ENCODE results near the gene ARHGAP22. TPM values are rescaled to one million over a fixed set of nuclear protein-coding genes. Genes with fewer than 3 reads are reported as not detected.

The ARHGAP22 gene
- total RNA-seq, 1 donor from 2014 or later = 1.0 TPM

DNA sequence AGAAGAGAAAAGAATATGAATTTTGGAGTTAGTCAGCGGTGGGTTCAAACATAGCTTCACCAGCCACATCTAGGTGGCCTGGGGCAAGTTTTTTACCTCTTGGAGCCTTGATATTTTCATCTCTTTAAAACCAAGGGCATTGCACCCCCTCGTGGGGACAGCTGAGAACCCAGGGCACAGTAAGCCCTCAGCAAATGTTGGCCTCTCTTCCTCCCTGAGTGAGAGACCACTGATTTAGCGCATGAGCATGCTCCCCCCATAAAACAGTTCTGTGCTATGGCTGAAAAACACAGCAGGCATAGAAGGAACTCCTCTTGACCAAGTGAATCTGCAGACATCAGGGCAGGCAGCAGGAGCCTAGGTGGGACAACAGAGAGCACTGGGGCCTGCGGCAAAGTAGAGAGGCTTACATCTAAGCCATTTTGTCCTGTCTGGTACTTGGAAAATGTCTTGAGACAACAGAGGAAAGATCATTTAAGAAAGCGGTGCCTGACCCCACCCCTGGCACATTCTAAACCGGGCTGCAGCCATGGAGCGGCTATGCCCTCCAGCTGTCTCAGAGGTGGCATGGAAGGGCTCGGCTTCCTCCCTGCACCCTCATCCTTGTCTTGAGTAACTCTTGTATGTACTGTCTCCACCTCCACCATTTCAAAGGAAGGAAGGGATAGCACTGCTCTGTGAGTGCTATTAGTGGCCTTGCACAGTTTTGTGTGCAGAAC lies 94.7 kb downstream of the ARHGAP22 start:
- H3K4me3 ChIP-seq (ENCODE audit: low read length in 3 of 3) = no peak overlapping the region
- peaks cover 6 to 13% (median 7%) of the 10 kb centered on the region in 3 donors for H3K4me1 ChIP-seq (ENCODE audit: control insufficient read depth in 3 of 3, insufficient read depth in 3 of 3, low read length in 3 of 3)
- H3K27me3 ChIP-seq (ENCODE audit: control insufficient read depth in 3 of 3, insufficient read depth in 3 of 3, low read length in 3 of 3) = no peaks in the 10 kb centered on the region
- H3K27ac ChIP-seq (ENCODE audit: low read depth, low read length) = no peak overlapping the region
- peaks cover 0 to 2% (median 0%) of the 10 kb centered on the region in 3 donors for H3K9me3 ChIP-seq (ENCODE audit: control insufficient read depth in 3 of 3, low read length in 3 of 3)
- H3K9ac ChIP-seq (ENCODE audit: low read depth in 1 of 3, low read length in 3 of 3) = no peak overlapping the region
- no peaks in the 10 kb centered on the region for H3K36me3 ChIP-seq (ENCODE audit: control insufficient read depth in 3 of 3, insufficient read depth in 3 of 3, low read length in 3 of 3)

DNA sequence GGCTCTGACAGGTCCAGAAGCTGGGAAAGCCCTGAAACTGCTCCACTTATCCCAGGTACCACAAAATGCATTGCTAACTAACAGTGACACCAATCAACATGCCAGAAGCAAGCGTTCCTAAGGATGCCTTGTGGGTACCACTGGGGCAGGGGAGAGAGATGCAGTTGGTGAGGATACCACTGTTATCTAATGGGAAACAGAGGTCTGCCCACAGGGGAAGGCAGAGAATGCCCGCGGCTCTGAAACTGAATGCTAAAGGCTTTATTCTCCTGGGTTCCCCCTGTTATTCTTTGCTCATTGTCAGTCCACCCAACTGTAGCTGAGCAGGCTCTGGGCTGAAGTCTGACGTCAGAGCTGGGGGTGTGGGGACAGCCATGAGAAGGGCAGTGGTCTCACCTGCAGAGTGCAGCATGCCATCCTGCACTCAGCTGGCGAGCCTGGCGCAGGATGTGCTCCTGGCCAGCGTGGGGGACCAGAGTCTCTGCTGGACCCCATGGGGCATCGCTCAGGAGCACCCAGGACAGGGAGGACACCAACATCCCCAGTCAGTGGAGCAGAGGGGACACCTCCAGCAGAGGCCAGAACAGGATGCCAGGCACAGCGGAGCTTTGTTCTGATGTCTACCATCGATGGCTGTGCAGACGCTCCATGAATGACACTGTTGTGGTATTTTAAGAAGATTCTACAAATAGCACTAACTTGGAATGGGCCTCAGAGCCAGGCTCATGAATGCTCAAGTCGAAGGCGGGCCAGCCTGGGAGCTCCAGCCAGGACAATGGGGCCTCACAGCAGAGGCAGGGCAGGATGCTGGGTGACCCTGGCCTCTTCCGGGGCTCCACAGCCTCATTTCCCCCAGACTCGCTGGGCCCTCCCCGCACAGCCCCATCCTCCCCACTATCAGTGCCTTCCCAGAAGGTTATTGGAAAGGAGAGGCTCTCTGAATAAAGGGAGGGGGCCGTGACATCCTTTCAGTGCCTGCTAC lies 95.8 kb downstream of the ARHGAP22 start:
- Histone ChIP-seq H3K27me3 (ENCODE audit: control insufficient read depth in 3 of 3, insufficient read depth in 3 of 3, low read length in 3 of 3) (no peaks in the 10 kb centered on the region), H3K9ac (ENCODE audit: low read depth in 1 of 3, low read length in 3 of 3) (no peak overlapping the region), H3K27ac (ENCODE audit: low read depth, low read length) (no peak overlapping the region), H3K4me3 (ENCODE audit: low read length in 3 of 3) (no peak overlapping the region), H3K9me3 (ENCODE audit: control insufficient read depth in 3 of 3, low read length in 3 of 3) (no peaks in the 10 kb centered on the region), H3K4me1 (ENCODE audit: control insufficient read depth in 3 of 3, insufficient read depth in 3 of 3, low read length in 3 of 3) (peaks cover 6 to 13% (median 7%) of the 10 kb centered on the region in 3 donors), H3K36me3 (ENCODE audit: control insufficient read depth in 3 of 3, insufficient read depth in 3 of 3, low read length in 3 of 3) (no peaks in the 10 kb centered on the region)

DNA sequence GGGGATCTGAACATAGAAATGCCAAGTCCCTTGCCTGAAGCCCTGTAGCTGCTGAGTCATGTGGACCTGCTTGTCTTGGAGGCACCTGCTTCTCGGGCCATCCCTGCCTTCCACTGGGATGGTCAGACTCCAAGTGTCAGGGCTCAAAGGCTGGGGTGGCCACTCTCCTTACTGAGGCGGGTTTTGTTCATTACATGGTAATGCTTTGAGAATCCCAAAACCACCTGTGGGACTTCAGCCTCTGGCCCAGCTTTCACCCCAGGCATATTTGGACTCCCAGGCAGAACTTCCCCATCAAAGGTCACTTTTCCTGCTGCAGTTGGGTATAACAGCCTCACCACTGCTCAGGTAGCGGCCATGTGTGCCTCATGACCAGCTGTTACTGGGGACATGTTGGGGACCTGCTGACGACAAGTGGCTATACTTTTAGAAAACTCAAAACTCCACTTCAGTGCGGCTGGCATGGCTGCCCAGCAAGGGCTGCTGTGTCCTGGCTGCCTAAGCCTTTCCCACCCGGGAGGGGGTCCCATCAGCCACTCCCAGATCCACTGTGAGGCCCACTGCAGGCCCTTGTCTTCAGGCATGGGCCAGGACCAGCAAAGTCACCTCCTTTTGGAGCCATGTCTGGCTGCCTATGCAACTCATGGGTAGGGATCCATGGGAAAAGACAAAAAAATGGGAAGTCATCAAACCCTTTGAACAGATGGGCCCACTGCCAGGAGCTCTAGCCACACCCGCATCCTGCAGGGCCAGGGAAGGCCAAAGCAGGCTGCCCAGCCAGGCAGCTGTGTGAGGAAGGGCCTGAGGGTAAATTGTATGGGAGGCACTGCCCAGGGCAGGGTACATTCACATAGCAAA lies 96.7 kb downstream of the ARHGAP22 start:
- Histone ChIP-seq H3K4me3 (ENCODE audit: low read length in 3 of 3) (no peak overlapping the region), H3K27me3 (ENCODE audit: control insufficient read depth in 3 of 3, insufficient read depth in 3 of 3, low read length in 3 of 3) (no peaks in the 10 kb centered on the region), H3K4me1 (ENCODE audit: control insufficient read depth in 3 of 3, insufficient read depth in 3 of 3, low read length in 3 of 3) (peaks cover 7 to 13% (median 9%) of the 10 kb centered on the region in 3 donors)

DNA sequence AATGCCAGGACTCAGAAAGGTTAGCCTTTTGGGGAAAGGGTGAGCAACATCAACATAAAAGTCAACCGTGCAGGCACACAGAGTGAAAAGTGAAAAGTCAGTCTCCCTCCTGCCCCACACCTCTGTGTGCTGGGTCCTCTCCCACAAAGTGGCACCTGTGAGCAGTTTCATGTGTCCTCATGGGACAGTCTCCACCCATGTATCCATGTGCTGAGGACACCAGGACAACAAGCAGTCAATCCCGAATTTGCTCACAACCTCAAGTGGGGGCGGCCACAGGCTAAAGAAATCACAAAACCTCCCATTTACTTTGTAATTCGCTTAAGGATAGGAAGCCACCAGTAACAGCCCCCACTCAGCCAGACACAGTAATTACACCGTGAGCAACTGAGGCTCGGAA lies 97.4 kb downstream of the ARHGAP22 start:
- Histone ChIP-seq H3K27me3 (ENCODE audit: control insufficient read depth in 3 of 3, insufficient read depth in 3 of 3, low read length in 3 of 3) (no peaks in the 10 kb centered on the region), H3K9ac (ENCODE audit: low read depth in 1 of 3, low read length in 3 of 3) (no peak overlapping the region), H3K9me3 (ENCODE audit: control insufficient read depth in 3 of 3, low read length in 3 of 3) (no peaks in the 10 kb centered on the region), H3K4me1 (ENCODE audit: control insufficient read depth in 3 of 3, insufficient read depth in 3 of 3, low read length in 3 of 3) (peaks cover 7 to 13% (median 9%) of the 10 kb centered on the region in 3 donors), H3K36me3 (ENCODE audit: control insufficient read depth in 3 of 3, insufficient read depth in 3 of 3, low read length in 3 of 3) (no peaks in the 10 kb centered on the region), H3K4me3 (ENCODE audit: low read length in 3 of 3) (no peak overlapping the region), H3K27ac (ENCODE audit: low read depth, low read length) (no peak overlapping the region)

More for the DNA sequence above, 96.7 kb downstream of the ARHGAP22 start:
- Histone ChIP-seq H3K27ac (ENCODE audit: low read depth, low read length) (no peak overlapping the region), H3K36me3 (ENCODE audit: control insufficient read depth in 3 of 3, insufficient read depth in 3 of 3, low read length in 3 of 3) (no peaks in the 10 kb centered on the region), H3K9ac (ENCODE audit: low read depth in 1 of 3, low read length in 3 of 3) (no peak overlapping the region), H3K9me3 (ENCODE audit: control insufficient read depth in 3 of 3, low read length in 3 of 3) (no peaks in the 10 kb centered on the region)

DNA sequence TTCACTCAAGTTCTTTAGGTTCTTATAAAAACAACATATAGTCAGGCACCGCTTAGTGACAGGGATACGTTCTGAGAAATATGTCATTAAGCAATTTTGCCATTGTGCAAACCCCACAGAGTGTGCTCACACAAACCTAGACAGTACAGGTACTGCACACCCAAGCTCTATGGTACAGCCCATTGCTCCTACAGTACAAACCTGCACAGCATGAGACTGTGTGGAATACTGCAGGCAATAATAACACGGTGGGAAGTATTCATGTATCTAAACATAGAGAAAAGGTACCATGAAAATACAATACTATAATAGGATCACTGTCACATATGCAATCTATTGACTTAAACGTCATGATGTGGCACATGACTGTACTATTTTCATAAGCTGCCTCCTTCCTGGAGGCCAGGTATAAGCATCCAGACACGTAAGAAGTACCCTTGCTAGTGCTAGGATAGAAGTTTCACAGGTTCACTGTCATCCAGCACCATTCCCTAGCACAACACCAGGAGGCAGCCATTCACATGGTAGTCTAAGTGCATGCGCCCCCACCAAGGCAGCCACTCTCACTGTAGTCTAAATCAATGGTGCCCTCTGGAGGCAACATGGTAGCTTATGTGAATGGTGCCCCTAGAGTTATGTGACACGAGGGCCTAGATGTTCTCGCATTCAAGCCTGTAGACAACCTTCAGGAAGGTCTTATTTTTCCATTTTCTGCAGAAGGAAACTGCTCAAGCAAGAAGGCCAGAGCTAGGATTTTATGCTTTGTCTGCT lies 98.5 kb downstream of the ARHGAP22 start:
- no peak overlapping the region for H3K27ac ChIP-seq (ENCODE audit: low read depth, low read length)
- H3K4me3 ChIP-seq (ENCODE audit: low read length in 3 of 3) = no peak overlapping the region
- H3K36me3 ChIP-seq (ENCODE audit: control insufficient read depth in 3 of 3, insufficient read depth in 3 of 3, low read length in 3 of 3) = no peaks in the 10 kb centered on the region
- H3K9ac ChIP-seq (ENCODE audit: low read depth in 1 of 3, low read length in 3 of 3) = no peak overlapping the region
- H3K9me3 ChIP-seq (ENCODE audit: control insufficient read depth in 3 of 3, low read length in 3 of 3) = no peaks in the 10 kb centered on the region
- H3K27me3 ChIP-seq (ENCODE audit: control insufficient read depth in 3 of 3, insufficient read depth in 3 of 3, low read length in 3 of 3) = no peaks in the 10 kb centered on the region
- H3K4me1 ChIP-seq (ENCODE audit: control insufficient read depth in 3 of 3, insufficient read depth in 3 of 3, low read length in 3 of 3) = peaks cover 7 to 13% (median 9%) of the 10 kb centered on the region in 3 donors

DNA sequence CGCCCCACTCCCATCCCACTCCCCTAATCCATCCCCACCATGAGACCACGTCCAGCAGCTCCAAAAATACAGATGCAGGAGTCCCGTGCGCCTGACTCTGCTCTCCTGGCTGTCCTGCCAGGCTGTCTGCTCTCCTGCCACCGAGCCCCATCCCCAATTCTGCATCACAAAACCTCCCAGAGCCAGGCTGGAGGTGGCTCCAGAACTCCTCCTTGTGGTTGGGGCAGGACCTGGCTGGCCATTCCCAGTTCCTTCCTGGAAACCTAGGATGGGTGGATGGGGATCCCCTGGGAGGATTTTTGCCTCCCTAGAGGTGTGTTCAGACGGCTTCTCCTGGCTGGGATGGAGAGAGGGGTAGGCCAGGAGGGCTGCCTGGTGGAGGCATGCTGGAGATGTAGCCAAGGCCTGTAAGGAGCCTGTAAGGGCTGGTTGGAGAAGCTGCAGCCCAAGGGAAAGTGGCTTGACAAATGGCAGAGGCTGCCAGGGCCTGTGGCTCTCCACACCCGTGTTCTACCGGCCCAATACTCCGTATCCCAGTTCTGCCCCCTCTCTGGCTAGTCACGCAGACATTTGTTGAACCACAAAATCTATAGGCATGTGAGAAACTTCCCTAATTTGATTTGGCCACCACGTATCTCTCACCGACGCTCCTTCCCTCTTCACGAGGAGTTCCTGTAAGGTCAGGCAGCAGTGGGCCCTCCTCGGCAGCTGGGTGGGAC lies 99.3 kb downstream of the ARHGAP22 start:
- Histone ChIP-seq H3K4me3 (ENCODE audit: low read length in 3 of 3) (no peak overlapping the region), H3K9ac (ENCODE audit: low read depth in 1 of 3, low read length in 3 of 3) (no peak overlapping the region), H3K4me1 (ENCODE audit: control insufficient read depth in 3 of 3, insufficient read depth in 3 of 3, low read length in 3 of 3) (peaks cover 7 to 13% (median 9%) of the 10 kb centered on the region in 3 donors), H3K9me3 (ENCODE audit: control insufficient read depth in 3 of 3, low read length in 3 of 3) (no peaks in the 10 kb centered on the region), H3K27ac (ENCODE audit: low read depth, low read length) (no peak overlapping the region), H3K36me3 (ENCODE audit: control insufficient read depth in 3 of 3, insufficient read depth in 3 of 3, low read length in 3 of 3) (no peaks in the 10 kb centered on the region), H3K27me3 (ENCODE audit: control insufficient read depth in 3 of 3, insufficient read depth in 3 of 3, low read length in 3 of 3) (no peaks in the 10 kb centered on the region)

DNA sequence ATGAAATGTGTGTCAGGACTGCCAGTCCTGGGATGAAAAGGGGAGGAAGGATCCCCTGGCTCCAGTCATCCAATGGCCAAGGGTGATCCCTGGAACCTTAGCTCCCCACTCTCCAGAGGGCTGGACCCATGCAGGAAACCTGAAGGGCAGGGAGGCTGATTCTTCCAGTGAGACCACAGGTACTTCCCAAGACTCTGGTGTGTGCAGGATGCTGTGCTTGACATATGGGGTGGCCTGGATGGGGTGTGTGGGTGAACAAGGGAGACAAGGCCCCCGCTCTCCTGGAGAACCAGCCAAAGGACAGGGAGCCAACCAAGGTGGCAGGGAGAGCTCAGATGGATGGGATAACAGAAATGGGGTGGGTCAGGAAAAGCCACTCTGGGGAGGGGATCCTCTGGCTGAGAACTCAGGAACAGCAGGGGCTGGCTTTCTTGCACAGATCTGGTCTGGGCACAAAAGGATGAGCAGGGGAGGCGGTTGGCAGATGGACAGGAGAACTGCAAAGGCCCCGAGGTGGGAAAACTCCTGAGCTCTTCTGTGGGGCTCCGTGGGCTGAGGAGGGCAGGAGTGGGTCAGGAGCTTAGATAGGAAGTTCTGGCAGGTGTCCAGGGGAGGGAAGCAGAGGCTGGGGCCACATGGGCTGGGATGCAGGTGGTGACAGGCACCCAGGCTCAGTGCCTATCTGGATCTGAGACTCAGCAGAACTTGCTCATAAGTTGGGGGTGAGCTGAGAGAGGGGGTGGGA lies 100.6 kb downstream of the ARHGAP22 start:
- Histone ChIP-seq H3K9ac (ENCODE audit: low read depth in 1 of 3, low read length in 3 of 3) (no peak overlapping the region), H3K9me3 (ENCODE audit: control insufficient read depth in 3 of 3, low read length in 3 of 3) (no peaks in the 10 kb centered on the region), H3K27me3 (ENCODE audit: control insufficient read depth in 3 of 3, insufficient read depth in 3 of 3, low read length in 3 of 3) (no peaks in the 10 kb centered on the region), H3K4me1 (ENCODE audit: control insufficient read depth in 3 of 3, insufficient read depth in 3 of 3, low read length in 3 of 3) (peaks cover 7 to 11% (median 9%) of the 10 kb centered on the region in 3 donors), H3K27ac (ENCODE audit: low read depth, low read length) (no peak overlapping the region), H3K4me3 (ENCODE audit: low read length in 3 of 3) (no peak overlapping the region), H3K36me3 (ENCODE audit: control insufficient read depth in 3 of 3, insufficient read depth in 3 of 3, low read length in 3 of 3) (no peaks in the 10 kb centered on the region)

DNA sequence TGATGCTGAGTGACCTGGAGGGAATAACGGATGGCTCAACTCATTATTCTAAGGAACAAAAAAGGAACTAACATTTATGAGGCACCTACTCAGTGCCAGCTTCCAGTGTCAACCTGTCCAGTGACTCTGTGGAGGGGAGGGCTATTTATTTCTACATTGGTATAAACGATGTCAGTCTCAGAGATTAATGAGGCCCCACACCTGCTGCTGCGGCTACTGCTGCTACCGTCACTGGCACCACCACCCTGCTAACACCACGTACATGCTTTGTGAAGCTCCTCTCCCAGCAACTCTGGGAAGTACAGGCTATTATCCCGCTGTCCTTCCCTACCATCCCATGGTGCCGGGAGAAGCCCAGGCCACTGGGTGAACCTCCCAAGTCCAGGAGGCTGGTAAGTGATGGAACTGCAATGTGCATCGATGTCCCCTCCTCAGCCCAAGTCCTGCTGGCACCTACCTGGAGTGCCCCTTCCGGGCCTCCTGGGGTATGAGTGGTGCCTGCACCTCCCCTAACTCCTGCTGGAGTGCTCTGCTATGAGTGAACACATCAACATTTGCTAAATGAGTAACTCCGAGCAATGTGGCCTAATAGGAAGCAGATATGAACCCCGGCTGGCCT lies 101.5 kb downstream of the ARHGAP22 start:
- H3K27ac ChIP-seq (ENCODE audit: low read depth, low read length) = no peak overlapping the region
- H3K36me3 ChIP-seq (ENCODE audit: control insufficient read depth in 3 of 3, insufficient read depth in 3 of 3, low read length in 3 of 3) = no peaks in the 10 kb centered on the region
- no peak overlapping the region for H3K4me3 ChIP-seq (ENCODE audit: low read length in 3 of 3)
- no peaks in the 10 kb centered on the region for H3K9me3 ChIP-seq (ENCODE audit: control insufficient read depth in 3 of 3, low read length in 3 of 3)
- H3K9ac ChIP-seq (ENCODE audit: low read depth in 1 of 3, low read length in 3 of 3) = no peak overlapping the region
- H3K4me1 ChIP-seq (ENCODE audit: control insufficient read depth in 3 of 3, insufficient read depth in 3 of 3, low read length in 3 of 3) = peaks cover 2 to 4% (median 3%) of the 10 kb centered on the region in 3 donors
- no peaks in the 10 kb centered on the region for H3K27me3 ChIP-seq (ENCODE audit: control insufficient read depth in 3 of 3, insufficient read depth in 3 of 3, low read length in 3 of 3)
